ENCODE results near the gene MBNL3.
"Not testable (repeated sequence)": the region's sequence is repeated elsewhere in the genome, so short reads cannot be mapped to it uniquely, and the experiment has no call there.

Gene MBNL3

GRCh38 chrX:132373610-132374009 is 115.2 kb downstream of the MBNL3 start:
- no peak for DNase-seq (ENCODE audit: low spot score)

DNA sequence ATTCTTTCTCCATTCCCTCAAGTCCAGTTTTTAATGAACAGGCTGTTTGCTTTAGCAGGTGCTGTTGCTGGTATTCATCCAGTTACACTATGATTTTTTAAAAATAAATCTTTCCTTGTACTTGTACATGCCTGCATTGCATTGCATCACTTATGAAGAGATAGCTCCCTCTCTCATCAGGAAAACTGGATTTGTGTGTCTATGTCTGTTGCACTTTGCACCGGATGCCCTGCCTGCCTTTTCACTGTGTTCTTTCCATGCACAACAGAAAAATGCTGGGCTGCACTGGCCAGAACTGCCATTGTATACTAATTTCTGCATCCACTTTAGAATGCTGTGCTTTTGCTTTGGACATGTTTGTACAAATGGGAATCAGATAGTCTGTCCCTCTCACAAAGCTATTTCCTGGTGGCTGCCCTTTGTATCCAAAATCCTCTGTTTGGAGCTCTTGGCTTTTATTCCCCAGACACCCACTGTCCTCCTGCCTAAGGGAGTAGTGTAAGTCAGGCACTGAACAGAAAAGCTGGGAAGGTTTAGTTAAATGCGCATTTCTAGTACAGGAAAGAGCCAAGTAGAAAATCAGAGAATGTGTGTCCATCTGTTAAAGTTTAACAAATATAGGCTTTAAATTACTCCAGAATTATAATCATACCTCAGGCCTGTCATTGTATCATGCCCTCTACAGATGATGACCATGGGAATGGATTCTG is 119.1 kb downstream of the MBNL3 start:
- DNase-seq (ENCODE audit: low spot score): no peak

DNA sequence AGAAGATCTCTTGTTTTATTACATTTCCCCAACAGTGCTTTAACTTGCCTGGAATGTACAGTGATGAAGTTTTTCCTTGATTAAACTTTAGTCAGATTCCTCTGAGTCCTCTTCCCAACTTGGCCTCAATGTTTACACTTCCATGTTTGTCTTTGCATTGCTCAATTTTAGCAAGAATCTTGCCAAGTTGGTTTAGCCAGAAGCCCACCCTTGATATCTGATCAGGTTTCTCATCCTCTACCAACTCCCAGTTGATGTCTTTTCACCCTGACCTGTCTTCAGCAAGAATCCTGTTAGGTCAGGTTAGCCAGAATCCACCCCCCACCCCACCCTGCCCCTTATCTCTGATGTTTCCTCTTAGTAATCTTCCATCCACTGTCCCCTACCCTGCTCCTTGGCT is 120.9 kb downstream of the MBNL3 start:
- no peak for DNase-seq (ENCODE audit: low spot score)

- DNase-seq (ENCODE audit: low spot score): no peak
Measured at GRCh38 chrX:132367314-132367713, 121.5 kb downstream of the MBNL3 start.

DNA sequence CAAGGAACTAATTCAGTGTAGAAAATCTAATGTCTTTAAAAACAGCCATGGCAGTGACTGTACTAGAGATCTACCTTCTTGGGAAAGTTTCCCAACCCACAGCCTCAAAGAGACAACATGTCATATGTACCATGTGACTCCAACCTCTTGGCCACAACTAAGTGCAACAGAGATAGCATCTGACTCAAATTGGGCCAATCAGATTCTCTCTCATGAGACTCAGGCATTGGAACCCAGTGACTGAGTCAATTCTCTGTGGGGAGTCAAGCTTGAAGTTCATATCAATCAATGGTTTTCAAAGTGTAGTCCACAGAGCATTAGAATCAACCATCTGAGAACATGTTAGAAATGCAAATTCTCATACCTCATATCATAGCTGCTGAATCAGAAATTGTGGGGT is 123.3 kb downstream of the MBNL3 start:
- DNase-seq (ENCODE audit: low spot score): no peak

DNA sequence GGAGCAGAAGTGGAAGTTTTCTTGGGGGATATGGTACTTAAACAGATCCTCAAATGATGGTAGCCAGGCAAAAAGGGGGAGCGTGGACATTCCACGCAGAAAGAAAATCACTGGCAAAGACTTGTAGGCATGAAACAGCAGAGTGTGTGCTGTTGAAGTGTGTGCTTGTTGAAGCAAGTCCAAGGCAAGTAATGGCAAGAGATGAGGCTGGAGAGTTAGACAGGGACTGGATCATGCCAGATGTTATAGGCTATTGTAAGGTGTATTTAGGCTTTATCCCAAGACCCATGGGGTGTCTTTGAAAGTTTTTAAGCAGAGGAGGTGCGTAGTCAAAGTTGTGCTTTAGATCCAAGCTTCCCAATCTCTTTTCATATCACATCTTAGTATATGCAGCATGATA is 124.5 kb downstream of the MBNL3 start:
- DNase-seq (ENCODE audit: low spot score): no peak

- no peak for DNase-seq (ENCODE audit: low spot score)
Measured at GRCh38 chrX:132353430-132353829, 135.4 kb downstream of the MBNL3 start.

DNA sequence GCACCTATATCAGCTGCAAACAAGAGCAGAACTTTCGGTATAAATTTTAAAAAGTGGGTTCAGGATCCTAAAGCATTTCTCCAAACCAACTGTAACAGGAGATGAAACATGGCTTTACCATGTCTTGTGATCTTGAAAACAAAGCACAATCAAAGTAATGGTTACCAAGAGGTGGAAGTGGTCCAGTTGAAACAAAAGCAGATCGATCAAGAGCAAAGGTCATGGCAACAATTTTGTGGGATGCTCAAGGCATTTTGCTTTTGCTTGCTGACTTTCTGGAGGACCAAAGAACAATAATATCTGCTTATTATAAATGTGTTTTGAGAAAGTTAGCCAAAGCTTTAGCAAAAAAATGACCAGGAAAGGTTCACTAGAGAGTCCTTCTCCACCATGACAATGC is 152.7 kb downstream of the MBNL3 start:
- DNase-seq (ENCODE audit: low spot score): no peak

- no peak for DNase-seq (ENCODE audit: low spot score)
Measured at GRCh38 chrX:132333351-132333750, 155.5 kb downstream of the MBNL3 start.

DNA sequence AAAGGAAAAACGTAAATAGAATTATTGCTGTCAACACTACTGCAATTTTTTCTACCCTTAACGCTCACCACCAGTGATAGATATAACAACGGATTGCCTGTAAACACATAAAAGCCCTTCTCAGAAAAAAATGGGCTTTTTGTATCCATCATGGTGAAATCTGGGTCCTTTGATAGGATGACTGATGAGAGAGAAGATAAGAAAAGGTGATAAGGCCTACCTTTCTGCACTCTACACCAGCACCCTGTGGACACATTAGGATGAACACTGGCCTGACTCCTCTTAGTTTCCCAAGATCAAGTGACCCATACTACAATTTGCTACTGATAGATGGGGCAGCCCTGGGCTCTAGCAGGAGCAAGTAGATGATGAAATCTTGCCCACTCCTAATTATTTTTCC is 157.3 kb downstream of the MBNL3 start:
- DNase-seq (ENCODE audit: low spot score): no peak

- DNase-seq (ENCODE audit: low spot score): no peak
Measured at GRCh38 chrX:132331000-132331399, 157.8 kb downstream of the MBNL3 start.

DNA sequence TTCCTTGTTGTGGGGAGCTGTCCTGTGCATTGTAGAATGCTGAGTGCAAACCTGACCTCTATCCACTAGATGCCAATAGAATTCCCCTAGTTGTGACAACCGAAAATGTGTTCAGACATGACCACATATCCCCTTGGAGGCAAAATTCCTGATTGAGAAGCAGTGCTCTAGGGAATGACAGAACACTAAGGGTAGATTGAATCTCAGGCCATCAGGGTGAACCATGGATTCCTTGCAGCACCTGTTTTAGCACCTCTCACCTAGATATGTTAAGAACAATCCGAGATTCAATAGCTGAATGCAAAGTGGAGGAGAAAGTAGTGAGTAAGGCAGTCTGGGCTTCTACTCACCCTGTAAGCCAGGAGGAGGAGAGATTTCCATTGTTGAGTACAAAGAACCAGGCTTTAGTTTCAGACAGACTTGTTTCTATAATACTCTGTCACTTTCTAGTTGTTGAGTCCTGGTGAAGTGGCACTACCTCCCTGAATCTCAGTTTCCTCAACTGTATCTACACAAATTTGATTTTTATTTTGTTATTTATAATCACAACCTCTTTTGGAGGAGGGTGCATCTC is 158.6 kb downstream of the MBNL3 start:
- DNase-seq (ENCODE audit: low spot score): no peak

DNA sequence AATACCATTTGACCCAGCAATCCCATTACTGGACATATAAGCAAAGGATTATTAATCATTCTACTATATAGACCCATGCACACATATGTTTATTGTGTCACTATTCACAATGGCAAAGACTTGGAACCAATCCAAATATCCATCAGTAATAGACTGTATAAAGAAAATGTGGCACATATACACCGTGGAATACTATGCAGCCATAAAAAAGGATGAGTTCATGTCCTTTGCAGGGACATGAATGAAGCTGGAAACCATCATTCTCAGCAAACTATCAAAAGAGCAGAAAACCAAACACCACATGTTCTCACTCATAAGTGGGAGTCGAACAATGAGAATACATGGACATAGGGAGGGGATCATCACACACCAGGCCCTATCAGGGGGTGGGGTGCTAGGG is 161.9 kb downstream of the MBNL3 start:
- not testable (repeated sequence) for DNase-seq (ENCODE audit: low spot score)
